Breast epithelium (tissue), 4 donors: ENCODE data around the gene JSRP1. TPM values are rescaled to one million over a fixed set of nuclear protein-coding genes. Genes with fewer than 3 reads are reported as not detected.

ENCODE experiments used
- DNase-seq, 2 donors: peaks; one replicate each; pipeline ENCODE4 v3.0.0-alpha.2; 2019; ENCODE audit warnings: low spot score in 2 of 2
- H3K27ac ChIP-seq, 2 donors: fragments of 200-600 bp; sonication (generic) in 1 of 2; one replicate each; pipeline ENCODE4 v1.5.1; 2016 to 2019; ENCODE audit warnings: mild to moderate bottlenecking in 1 of 2
- H3K27me3 ChIP-seq, 2 donors: fragments of 200-600 bp; sonication (generic) in 1 of 2; one replicate each; pipeline versions ENCODE4 v1.5.1 to v1.6.0; 2017 to 2019; ENCODE audit warnings: control low read depth in 1 of 2, mild to moderate bottlenecking in 1 of 2
- H3K36me3 ChIP-seq: fragments of 200-600 bp; one replicate; pipeline ENCODE4 v1.5.1; 2019
- H3K4me1 ChIP-seq, 2 donors: fragments of 200-600 bp; sonication (generic); one replicate each; pipeline ENCODE4 v1.5.1; 2016 to 2019; ENCODE audit warnings: control low read depth in 1 of 2
- H3K4me3 ChIP-seq, 3 donors: fragments of 200-600 bp; sonication (generic); 1 replicate in 2 of 3; 2 replicates in 1 of 3; pipeline ENCODE4 v1.5.1; 2016 to 2019; ENCODE audit warnings: mild to moderate bottlenecking in 3 of 3, moderate library complexity in 2 of 3
- H3K9me3 ChIP-seq, 2 donors: fragments of 200-600 bp; sonication (generic) in 1 of 2; one replicate each; pipeline ENCODE4 v1.5.1; 2016 to 2019; ENCODE audit warnings: control low read depth in 1 of 2
- POLR2A ChIP-seq: fragments of 450-650 bp; IDR thresholded peaks from one replicate; pipeline ENCODE4 v1.6.1; 2016; ENCODE audit warnings: antibody characterized with exemption, mild to moderate bottlenecking, moderate library complexity
- POLR2AphosphoS5 ChIP-seq, 3 donors: sonication (generic); formaldehyde crosslinking; IDR thresholded peaks; one replicate each; pipeline ENCODE4 v1.6.1; 2017; ENCODE audit warnings: antibody characterized with exemption in 3 of 3
- intact Hi-C: fragments of 100-400 bp; cut with DNase I; formaldehyde crosslinking; loops from one replicate; pipeline ENCODE4 v1.15.1; 2023; ENCODE audit warnings: low total_unique reads
- total RNA-seq, 3 donors: library from RNA; depleted of rRNA; stranded (reverse); fragments of >200 nt; gene quantifications; one replicate each; pipeline ENCODE4 v1.1.0, GENCODE V29; 2016
- TF ChIP-seq, protein P1 (sequence below), 3 donors: fragments of 450-650 bp; IDR thresholded peaks; one replicate each; pipeline ENCODE4 v1.5.1; 2016 to 2017; ENCODE audit warnings: antibody characterized with exemption in 3 of 3, mild to moderate bottlenecking in 3 of 3, moderate library complexity in 3 of 3

Gene JSRP1
- total RNA-seq, 3 donors from 2014 or later, result 1.0 to 2.3 TPM; not detected in 1

DNA sequence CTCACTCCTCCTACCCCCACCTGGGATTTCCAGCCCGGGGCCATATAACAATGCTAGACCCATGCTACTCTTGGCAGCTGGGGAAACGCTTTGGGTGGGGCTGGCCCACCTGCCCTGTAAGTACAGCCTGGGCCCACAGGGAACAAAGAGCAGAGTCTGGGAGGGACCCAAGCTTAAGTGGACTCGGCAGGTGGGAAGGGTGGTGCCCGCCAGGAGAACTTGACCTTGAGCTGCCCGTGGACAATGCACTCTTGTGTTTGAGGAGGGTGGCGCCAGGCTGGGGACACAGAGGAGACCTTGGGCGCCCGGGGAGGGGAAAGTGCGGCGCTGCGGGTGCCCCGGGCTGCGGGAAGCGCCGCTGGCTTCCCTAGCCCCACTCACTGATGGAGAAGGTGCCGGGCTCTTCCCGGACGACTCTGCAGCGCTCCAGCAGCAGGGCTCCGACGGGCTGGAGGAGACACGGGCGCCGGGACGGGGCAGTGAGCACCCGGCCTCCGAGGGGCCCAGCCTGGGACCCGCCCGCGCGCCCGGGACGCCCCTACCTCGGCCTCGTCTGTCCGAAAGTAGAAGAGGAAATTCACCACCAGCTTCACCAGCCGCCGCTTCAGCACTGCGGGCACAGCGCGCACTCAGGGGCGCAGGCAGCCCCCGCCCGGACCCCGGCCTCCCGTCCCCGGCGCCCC, 20.7 kb downstream of the JSRP1 start:
- TF ChIP-seq, protein P1, sequence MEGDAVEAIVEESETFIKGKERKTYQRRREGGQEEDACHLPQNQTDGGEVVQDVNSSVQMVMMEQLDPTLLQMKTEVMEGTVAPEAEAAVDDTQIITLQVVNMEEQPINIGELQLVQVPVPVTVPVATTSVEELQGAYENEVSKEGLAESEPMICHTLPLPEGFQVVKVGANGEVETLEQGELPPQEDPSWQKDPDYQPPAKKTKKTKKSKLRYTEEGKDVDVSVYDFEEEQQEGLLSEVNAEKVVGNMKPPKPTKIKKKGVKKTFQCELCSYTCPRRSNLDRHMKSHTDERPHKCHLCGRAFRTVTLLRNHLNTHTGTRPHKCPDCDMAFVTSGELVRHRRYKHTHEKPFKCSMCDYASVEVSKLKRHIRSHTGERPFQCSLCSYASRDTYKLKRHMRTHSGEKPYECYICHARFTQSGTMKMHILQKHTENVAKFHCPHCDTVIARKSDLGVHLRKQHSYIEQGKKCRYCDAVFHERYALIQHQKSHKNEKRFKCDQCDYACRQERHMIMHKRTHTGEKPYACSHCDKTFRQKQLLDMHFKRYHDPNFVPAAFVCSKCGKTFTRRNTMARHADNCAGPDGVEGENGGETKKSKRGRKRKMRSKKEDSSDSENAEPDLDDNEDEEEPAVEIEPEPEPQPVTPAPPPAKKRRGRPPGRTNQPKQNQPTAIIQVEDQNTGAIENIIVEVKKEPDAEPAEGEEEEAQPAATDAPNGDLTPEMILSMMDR (IDR thresholded peaks at IDR 0.05), result no peak
- no peak for TF ChIP-seq POLR2A
- no peak for TF ChIP-seq POLR2AphosphoS5 (IDR thresholded peaks at IDR 0.05)
- peak in 1 of 2 donors; percentile 32 for DNase-seq
- Histone ChIP-seq H3K4me1 (peaks cover 1 to 29% of the 10 kb centered on the region in 2 donors), H3K4me3 (peak overlapping the region; percentile 84 to 95 (median 85)), H3K27ac (peak overlapping the region; percentile 99), H3K36me3 (no peaks in the 10 kb centered on the region), H3K9me3 (no peaks in the 10 kb centered on the region), H3K27me3 (no peaks in the 10 kb centered on the region)
- intact Hi-C loops, result loop anchor here (5.0 kb wide), 1 partner anchor 37 kb away; no protein-coding TSS in a partner anchor

DNA sequence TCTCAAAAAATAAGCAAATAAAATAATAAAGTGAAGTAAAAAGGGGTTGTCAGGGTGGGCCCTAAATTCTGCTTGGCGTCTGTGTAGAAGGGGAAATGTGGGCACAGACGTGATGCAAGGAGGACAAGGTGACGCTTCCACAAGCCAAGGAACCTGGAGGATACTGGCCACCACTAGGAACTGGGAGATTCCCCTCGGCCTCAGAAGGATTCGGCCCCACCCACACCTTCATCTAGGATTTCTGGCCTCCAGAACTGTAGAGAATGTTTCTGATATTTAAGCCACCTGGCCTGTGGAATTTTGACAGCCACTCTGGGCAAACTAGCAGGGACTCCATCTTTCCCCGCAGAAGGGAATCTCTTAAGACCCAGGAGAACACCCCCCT, 21.2 kb downstream of the JSRP1 start:
- Histone ChIP-seq H3K4me1 (peaks cover 0 to 24% of the 10 kb centered on the region in 2 donors), H3K27ac (peak overlapping the region; percentile 99)
- intact Hi-C loops, result loop anchor here (5.0 kb wide), 1 partner anchor 37 kb away; no protein-coding TSS in a partner anchor

DNA sequence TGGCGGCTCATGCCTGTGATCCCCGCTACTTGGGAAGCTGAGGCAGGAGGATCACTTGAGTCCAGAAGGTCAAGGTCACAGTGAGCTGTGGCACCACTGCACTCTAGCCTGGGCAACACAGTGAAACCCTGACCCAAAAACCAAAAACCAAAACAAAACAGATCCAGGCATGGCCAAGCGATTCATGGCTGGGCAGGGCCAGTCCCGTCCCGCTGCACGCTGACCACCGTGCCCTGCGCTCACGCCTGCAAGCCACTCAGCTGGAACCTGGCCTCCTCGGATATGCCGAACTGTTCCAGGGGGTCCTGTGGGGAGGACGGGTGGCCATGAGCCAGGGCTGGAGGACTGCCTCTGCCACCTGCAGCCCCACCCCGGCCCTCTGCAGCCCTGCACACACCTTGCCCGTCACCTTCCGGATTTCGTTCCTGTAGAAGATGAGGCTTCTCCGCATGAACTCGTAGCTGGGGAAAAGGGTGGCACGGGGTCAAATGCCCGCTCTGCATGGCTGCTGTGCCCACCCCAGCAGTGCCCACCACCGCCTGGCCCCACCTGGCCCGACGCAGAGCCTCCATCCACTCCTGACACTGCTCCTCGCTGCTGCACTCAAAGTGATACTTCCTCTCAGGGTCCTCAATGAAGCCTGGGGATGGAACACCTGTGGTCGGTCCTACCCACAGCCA, 22.5 kb downstream of the JSRP1 start:
- no peak overlapping the region for H3K4me3 ChIP-seq
- no peaks in the 10 kb centered on the region for H3K36me3 ChIP-seq
- H3K4me1 ChIP-seq, result peaks cover 0 to 16% of the 10 kb centered on the region in 2 donors
- no peak for TF ChIP-seq POLR2AphosphoS5 (IDR thresholded peaks at IDR 0.05)
- no peak for TF ChIP-seq POLR2A
- TF ChIP-seq, protein P1 (IDR thresholded peaks at IDR 0.05), result no peak
- no peak overlapping the region for H3K27ac ChIP-seq
- H3K27me3 ChIP-seq, result no peaks in the 10 kb centered on the region
- intact Hi-C loops, result no loop called here
- no peak for DNase-seq
- H3K9me3 ChIP-seq, result no peaks in the 10 kb centered on the region

More for the DNA sequence above, 21.2 kb downstream of the JSRP1 start:
- TF ChIP-seq POLR2AphosphoS5 (IDR thresholded peaks at IDR 0.05) (no peak), POLR2A (no peak)
- TF ChIP-seq, protein P1 (IDR thresholded peaks at IDR 0.05), result no peak
- Histone ChIP-seq H3K4me3 (peak overlapping the region; percentile 84 to 95 (median 85)), H3K36me3 (no peaks in the 10 kb centered on the region), H3K9me3 (no peaks in the 10 kb centered on the region), H3K27me3 (no peaks in the 10 kb centered on the region)
- DNase-seq, result no peak

DNA sequence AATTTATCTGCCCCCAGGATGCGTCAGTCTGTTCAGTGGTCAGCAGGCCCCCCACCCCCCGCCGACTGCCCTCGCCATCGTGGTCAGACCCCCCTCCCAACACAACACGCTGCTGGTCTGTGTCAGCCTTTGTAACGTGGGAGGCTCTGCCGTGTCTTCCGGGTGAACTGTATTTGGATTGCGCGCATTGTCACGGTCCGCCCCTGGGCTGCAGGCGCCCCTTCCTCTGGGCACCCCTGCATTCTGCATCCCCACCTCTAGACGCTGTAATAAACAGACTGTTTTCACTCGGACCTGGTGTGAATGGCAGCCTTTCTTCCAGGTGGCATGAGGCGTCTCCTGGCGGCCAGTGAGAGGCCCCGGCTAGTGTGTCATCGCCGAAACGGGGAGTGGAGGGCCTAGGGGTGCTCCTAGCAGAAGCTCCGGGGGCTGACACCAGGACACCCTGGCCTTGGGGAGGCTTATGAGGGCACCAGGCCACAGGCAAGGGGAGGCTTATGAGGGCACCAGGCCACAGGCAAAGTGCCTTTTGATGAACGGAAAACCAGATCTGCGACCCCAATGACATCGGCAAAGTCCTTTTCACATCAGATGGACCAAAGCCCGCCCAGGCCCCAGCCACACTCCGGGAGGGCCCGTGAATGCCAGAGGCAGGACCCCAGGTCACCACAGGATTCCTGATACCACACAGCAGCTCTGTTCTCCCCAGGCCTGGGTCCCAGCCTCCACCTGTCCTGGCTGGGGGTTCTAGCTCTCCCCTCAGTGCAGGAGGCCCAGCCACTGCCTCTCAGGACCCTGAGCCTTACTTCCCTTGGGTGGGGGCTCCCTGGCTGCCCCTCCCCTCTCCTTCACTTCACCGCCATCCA, 23.7 kb downstream of the JSRP1 start:
- Histone ChIP-seq H3K4me1 (peaks cover 0 to 9% of the 10 kb centered on the region in 2 donors), H3K4me3 (no peak overlapping the region), H3K27me3 (no peaks in the 10 kb centered on the region), H3K9me3 (no peaks in the 10 kb centered on the region), H3K36me3 (no peaks in the 10 kb centered on the region), H3K27ac (no peak overlapping the region)
- DNase-seq, result no peak
- intact Hi-C loops, result no loop called here
- TF ChIP-seq, protein P1 (IDR thresholded peaks at IDR 0.05), result no peak
- no peak for TF ChIP-seq POLR2AphosphoS5 (IDR thresholded peaks at IDR 0.05)
- no peak for TF ChIP-seq POLR2A
